Measurements from ENCODE around the gene MORN1.

Gene MORN1

GRCh38 chr1:2274231-2274928, 117.0 kb downstream of the MORN1 start:
- TF ChIP-seq GLIS3 (CRISPR knock-in tag; IDR thresholded peaks at IDR 0.05): no peak
- TF ChIP-seq ARNTL (CRISPR knock-in tag; IDR thresholded peaks at IDR 0.05; ENCODE audit: borderline replicate concordance, low read depth): no peak
- TF ChIP-seq RARB (CRISPR knock-in tag; IDR thresholded peaks at IDR 0.05): no peak
- no peak for TF ChIP-seq CSDC2 (CRISPR knock-in tag; IDR thresholded peaks at IDR 0.05)
- TF ChIP-seq CREB5 (CRISPR knock-in tag; IDR thresholded peaks at IDR 0.05; ENCODE audit: low read depth): no peak
- TF ChIP-seq ZFP30 (CRISPR knock-in tag; IDR thresholded peaks at IDR 0.05): no peak
- TF ChIP-seq ISL1 (CRISPR knock-in tag; IDR thresholded peaks at IDR 0.05): no peak
- no peak for TF ChIP-seq ZNF565 (CRISPR knock-in tag; conservative IDR thresholded peaks at IDR 0.05; ENCODE audit: low read depth)
- TF ChIP-seq ZFP3 (CRISPR knock-in tag; IDR thresholded peaks at IDR 0.05): no peak
- no peak for TF ChIP-seq TCF4 (CRISPR knock-in tag; IDR thresholded peaks at IDR 0.05; ENCODE audit: borderline replicate concordance)
- no peak for TF ChIP-seq SNAI2 (CRISPR knock-in tag; IDR thresholded peaks at IDR 0.05)
- TF ChIP-seq TOX (CRISPR knock-in tag; IDR thresholded peaks at IDR 0.05; ENCODE audit: borderline replicate concordance): no peak
- no peak for TF ChIP-seq PPARA (CRISPR knock-in tag; IDR thresholded peaks at IDR 0.05; ENCODE audit: borderline replicate concordance)
- no peak for TF ChIP-seq OSR1 (CRISPR knock-in tag; IDR thresholded peaks at IDR 0.05)
- no peak for ATAC-seq

- ATAC-seq: no peak
- TF ChIP-seq ZFP3 (CRISPR knock-in tag; IDR thresholded peaks at IDR 0.05): no peak
- no peak for TF ChIP-seq ZNF565 (CRISPR knock-in tag; conservative IDR thresholded peaks at IDR 0.05; ENCODE audit: low read depth)
- no peak for TF ChIP-seq ZFP30 (CRISPR knock-in tag; IDR thresholded peaks at IDR 0.05)
- TF ChIP-seq ISL1 (CRISPR knock-in tag; IDR thresholded peaks at IDR 0.05): no peak
- no peak for TF ChIP-seq GLIS3 (CRISPR knock-in tag; IDR thresholded peaks at IDR 0.05)
- TF ChIP-seq PPARA (CRISPR knock-in tag; IDR thresholded peaks at IDR 0.05; ENCODE audit: borderline replicate concordance): no peak
- no peak for TF ChIP-seq SNAI2 (CRISPR knock-in tag; IDR thresholded peaks at IDR 0.05)
- TF ChIP-seq ZNF70 (CRISPR knock-in tag; IDR thresholded peaks at IDR 0.05): no peak
- TF ChIP-seq TOX (CRISPR knock-in tag; IDR thresholded peaks at IDR 0.05; ENCODE audit: borderline replicate concordance): no peak
- no peak for TF ChIP-seq OSR1 (CRISPR knock-in tag; IDR thresholded peaks at IDR 0.05)
- no peak for TF ChIP-seq ESRRG (CRISPR knock-in tag; IDR thresholded peaks at IDR 0.05)
- TF ChIP-seq TCF4 (CRISPR knock-in tag; IDR thresholded peaks at IDR 0.05; ENCODE audit: borderline replicate concordance): no peak
- no peak for TF ChIP-seq ZNF8 (CRISPR knock-in tag; IDR thresholded peaks at IDR 0.05)
- no peak for TF ChIP-seq BACH2 (CRISPR knock-in tag; IDR thresholded peaks at IDR 0.05; ENCODE audit: borderline replicate concordance)
- TF ChIP-seq POU6F1 (CRISPR knock-in tag; IDR thresholded peaks at IDR 0.05; ENCODE audit: borderline replicate concordance, low read depth): no peak
- no peak for TF ChIP-seq PATZ1 (CRISPR knock-in tag; IDR thresholded peaks at IDR 0.05; ENCODE audit: borderline replicate concordance)
These were observed 117.8 kb downstream of the MORN1 start for GRCh38 chr1:2273401-2274090.

GRCh38 chr1:2272686-2273400, 118.5 kb downstream of the MORN1 start:
- no peak for ATAC-seq
- TF ChIP-seq RARB (CRISPR knock-in tag; IDR thresholded peaks at IDR 0.05) (no peak), PATZ1 (CRISPR knock-in tag; IDR thresholded peaks at IDR 0.05; ENCODE audit: borderline replicate concordance) (no peak), ARNTL (CRISPR knock-in tag; IDR thresholded peaks at IDR 0.05; ENCODE audit: borderline replicate concordance, low read depth) (no peak), TSHZ2 (CRISPR knock-in tag; IDR thresholded peaks at IDR 0.05) (no peak), POU6F1 (CRISPR knock-in tag; IDR thresholded peaks at IDR 0.05; ENCODE audit: borderline replicate concordance, low read depth) (no peak), OSR1 (CRISPR knock-in tag; IDR thresholded peaks at IDR 0.05) (no peak), GLIS3 (CRISPR knock-in tag; IDR thresholded peaks at IDR 0.05) (no peak), PPARA (CRISPR knock-in tag; IDR thresholded peaks at IDR 0.05; ENCODE audit: borderline replicate concordance) (no peak), ISL1 (CRISPR knock-in tag; IDR thresholded peaks at IDR 0.05) (no peak), ZC3H10 (CRISPR knock-in tag; IDR thresholded peaks at IDR 0.05) (no peak), SNAI2 (CRISPR knock-in tag; IDR thresholded peaks at IDR 0.05) (no peak), ZNF8 (CRISPR knock-in tag; IDR thresholded peaks at IDR 0.05) (no peak), BACH2 (CRISPR knock-in tag; IDR thresholded peaks at IDR 0.05; ENCODE audit: borderline replicate concordance) (no peak), ESRRG (CRISPR knock-in tag; IDR thresholded peaks at IDR 0.05) (no peak)
